Tibial nerve (tissue), 4 donors: ENCODE results near the gene GALNT14. TPM values are rescaled to one million over a fixed set of nuclear protein-coding genes. Genes with fewer than 3 reads are reported as not detected.

Experiments
- DNase-seq, 2 donors: peaks; one replicate each; pipeline ENCODE4 v3.0.0-alpha.2; 2019; ENCODE audit warnings: low spot score in 2 of 2
- H3K27ac ChIP-seq, 4 donors: fragments of 200-600 bp; sonication (generic) in 3 of 4; one replicate each; pipeline ENCODE4 v1.5.1; 2017 to 2019; ENCODE audit warnings: mild to moderate bottlenecking in 1 of 4
- H3K27me3 ChIP-seq, 2 donors: fragments of 200-600 bp; sonication (generic) in 1 of 2; one replicate each; pipeline versions ENCODE4 v1.5.1 to v1.6.0; 2017 to 2019
- H3K36me3 ChIP-seq, 3 donors: fragments of 200-600 bp; sonication (generic); one replicate each; pipeline ENCODE4 v1.5.1; 2018 to 2019
- H3K4me1 ChIP-seq, 4 donors: fragments of 200-600 bp; sonication (generic) in 3 of 4; one replicate each; pipeline ENCODE4 v1.5.1; 2017 to 2019
- H3K4me3 ChIP-seq, 4 donors: fragments of 200-600 bp; sonication (generic) in 3 of 4; one replicate each; pipeline ENCODE4 v1.5.1; 2017 to 2019; ENCODE audit warnings: mild to moderate bottlenecking in 1 of 4, moderate library complexity in 1 of 4
- H3K9me3 ChIP-seq, 4 donors: fragments of 200-600 bp; sonication (generic) in 3 of 4; one replicate each; pipeline ENCODE4 v1.5.1; 2017 to 2019
- CTCF ChIP-seq, 5 experiments: fragments of 200-600 bp in 3 of 5; fragments of 450-650 bp in 2 of 5; sonication (generic) in 3 of 5; IDR thresholded peaks; one replicate each; pipeline ENCODE4 v1.5.1; 2016 to 2019; ENCODE audit warnings: antibody characterized with exemption in 5 of 5, mild to moderate bottlenecking in 3 of 5, moderate library complexity in 2 of 5
- EP300 ChIP-seq, 2 donors: sonication (generic); formaldehyde crosslinking; IDR thresholded peaks; one replicate each; pipeline ENCODE4 v1.6.1; 2017; ENCODE audit warnings: antibody characterized with exemption in 2 of 2, mild to moderate bottlenecking in 1 of 2
- POLR2A ChIP-seq, 2 donors: fragments of 450-650 bp; IDR thresholded peaks; one replicate each; pipeline ENCODE4 v1.6.1; 2017; ENCODE audit warnings: antibody characterized with exemption in 2 of 2, mild to moderate bottlenecking in 2 of 2, moderate library complexity in 2 of 2
- WGBS, 2 donors: methylation state at CpG; one replicate each; pipeline ENCODE4 v1.1.5; 2018; 5-methylcytosine and 5-hydroxymethylcytosine counted together
- total RNA-seq, 4 donors: library from RNA; depleted of rRNA; stranded (reverse); fragments of >200 nt; gene quantifications; one replicate each; pipeline ENCODE4 v1.1.0, GENCODE V29; 2016

Gene GALNT14
- total RNA-seq, 4 donors from 2014 or later = 0.21 to 4.2 (median 0.78) TPM; not detected in 1

GRCh38 chr2:30964334-30965005 lies 173.8 kb downstream of the GALNT14 start:
- Histone ChIP-seq H3K36me3 (no peaks in the 10 kb centered on the region), H3K4me3 (no peak overlapping the region), H3K27me3 (no peaks in the 10 kb centered on the region), H3K4me1 (no peaks in the 10 kb centered on the region), H3K27ac (no peak overlapping the region), H3K9me3 (no peaks in the 10 kb centered on the region)
- no peak for DNase-seq
- WGBS, 2 donors = 82 to 90% methylated on average over 11 of the region's 11 CpGs
- TF ChIP-seq EP300 (IDR thresholded peaks at IDR 0.05) (no peak), CTCF (IDR thresholded peaks at IDR 0.05) (no peak), POLR2A (IDR thresholded peaks at IDR 0.05) (no peak)

GRCh38 chr2:30963184-30963583 lies 175.1 kb downstream of the GALNT14 start:
- WGBS, 2 donors = 72 to 74% methylated on average over 7 of the region's 7 CpGs

GRCh38 chr2:30960213-30960612 lies 178.0 kb downstream of the GALNT14 start:
- Histone ChIP-seq H3K4me3 (no peak overlapping the region), H3K36me3 (no peaks in the 10 kb centered on the region), H3K27ac (no peak overlapping the region), H3K4me1 (no peaks in the 10 kb centered on the region), H3K9me3 (no peaks in the 10 kb centered on the region), H3K27me3 (no peaks in the 10 kb centered on the region)
- 82 to 85% methylated on average over 10 of the region's 10 CpGs for WGBS, 2 donors
- TF ChIP-seq EP300 (IDR thresholded peaks at IDR 0.05) (no peak), CTCF (IDR thresholded peaks at IDR 0.05) (no peak), POLR2A (IDR thresholded peaks at IDR 0.05) (no peak)
- no peak for DNase-seq

More at GRCh38 chr2:30963184-30963583, 175.1 kb downstream of the GALNT14 start:
- H3K4me3 ChIP-seq = no peak overlapping the region
- no peak overlapping the region for H3K27ac ChIP-seq
- no peaks in the 10 kb centered on the region for H3K27me3 ChIP-seq
- H3K9me3 ChIP-seq = no peaks in the 10 kb centered on the region
- DNase-seq = no peak
- H3K4me1 ChIP-seq = no peaks in the 10 kb centered on the region
- TF ChIP-seq EP300 (IDR thresholded peaks at IDR 0.05) (no peak), CTCF (IDR thresholded peaks at IDR 0.05) (no peak), POLR2A (IDR thresholded peaks at IDR 0.05) (no peak)
- no peaks in the 10 kb centered on the region for H3K36me3 ChIP-seq

DNA sequence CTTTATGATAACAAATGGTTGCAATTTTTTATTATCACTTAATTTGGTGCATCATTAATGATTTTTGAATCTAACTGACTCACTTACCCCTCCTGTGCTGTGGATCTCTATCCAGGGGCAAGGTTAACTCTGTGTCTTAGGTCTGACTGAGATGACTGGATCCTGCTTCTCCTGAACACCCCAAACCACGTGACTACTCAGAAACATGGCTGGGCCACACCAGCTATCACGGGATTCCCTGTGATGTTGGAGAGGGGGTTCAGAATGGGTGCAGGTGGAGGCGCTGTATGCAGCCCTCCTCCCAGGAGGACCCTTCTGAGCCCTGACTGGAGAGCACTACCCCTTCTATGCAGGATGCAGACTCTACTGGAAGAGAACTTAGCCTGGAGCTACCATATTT lies 178.6 kb downstream of the GALNT14 start:
- WGBS, 2 donors = 88 to 97% methylated on average over 3 of the region's 3 CpGs
- H3K4me1 ChIP-seq = no peaks in the 10 kb centered on the region
- no peak overlapping the region for H3K4me3 ChIP-seq
- H3K27ac ChIP-seq = no peak overlapping the region
- DNase-seq = no peak
- H3K36me3 ChIP-seq = no peaks in the 10 kb centered on the region
- H3K9me3 ChIP-seq = no peaks in the 10 kb centered on the region
- TF ChIP-seq EP300 (IDR thresholded peaks at IDR 0.05) (no peak), CTCF (IDR thresholded peaks at IDR 0.05) (no peak), POLR2A (IDR thresholded peaks at IDR 0.05) (no peak)
- H3K27me3 ChIP-seq = no peaks in the 10 kb centered on the region

DNA sequence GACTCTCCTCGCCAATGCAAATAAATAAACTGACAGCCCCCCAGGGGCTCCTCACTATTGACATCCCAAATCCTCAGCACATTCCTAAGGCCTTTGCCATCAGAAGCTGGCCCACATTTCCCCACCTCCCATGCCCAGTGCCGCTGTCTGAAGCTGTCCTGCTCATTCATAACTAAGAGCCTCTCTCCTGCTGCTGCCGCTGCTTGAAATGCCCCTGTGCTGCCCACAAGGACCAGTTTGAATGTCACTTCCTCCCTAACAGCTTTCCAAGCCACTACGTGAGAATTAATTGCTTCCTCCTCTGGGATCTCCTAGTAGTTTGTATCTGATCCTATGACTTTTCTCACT lies 179.3 kb downstream of the GALNT14 start:
- TF ChIP-seq EP300 (IDR thresholded peaks at IDR 0.05) = no peak
- TF ChIP-seq POLR2A (IDR thresholded peaks at IDR 0.05) = no peak
- TF ChIP-seq CTCF (IDR thresholded peaks at IDR 0.05) = no peak

More for the DNA sequence above, 179.3 kb downstream of the GALNT14 start:
- H3K27me3 ChIP-seq = no peaks in the 10 kb centered on the region
- H3K36me3 ChIP-seq = no peaks in the 10 kb centered on the region
- 32 to 35% methylated on average over 4 of the region's 4 CpGs for WGBS, 2 donors
- H3K9me3 ChIP-seq = no peaks in the 10 kb centered on the region
- no peak for DNase-seq
- no peak overlapping the region for H3K27ac ChIP-seq
- H3K4me3 ChIP-seq = no peak overlapping the region
- no peaks in the 10 kb centered on the region for H3K4me1 ChIP-seq
